ENCODE data around the gene RGCC. TPM values are rescaled to one million over a fixed set of nuclear protein-coding genes. Genes with fewer than 3 reads are reported as not detected.
A peak's percentile ranks its signal among the peaks of the same experiment; 100 is the strongest.

RGCC gene
- total and polyA plus RNA-seq, 9 of the 15 experiments (the other 6 are each of a cell fraction or from before 2014, with no cell fraction given) = 0.51 to 10.4 (median 5.8) TPM

DNA sequence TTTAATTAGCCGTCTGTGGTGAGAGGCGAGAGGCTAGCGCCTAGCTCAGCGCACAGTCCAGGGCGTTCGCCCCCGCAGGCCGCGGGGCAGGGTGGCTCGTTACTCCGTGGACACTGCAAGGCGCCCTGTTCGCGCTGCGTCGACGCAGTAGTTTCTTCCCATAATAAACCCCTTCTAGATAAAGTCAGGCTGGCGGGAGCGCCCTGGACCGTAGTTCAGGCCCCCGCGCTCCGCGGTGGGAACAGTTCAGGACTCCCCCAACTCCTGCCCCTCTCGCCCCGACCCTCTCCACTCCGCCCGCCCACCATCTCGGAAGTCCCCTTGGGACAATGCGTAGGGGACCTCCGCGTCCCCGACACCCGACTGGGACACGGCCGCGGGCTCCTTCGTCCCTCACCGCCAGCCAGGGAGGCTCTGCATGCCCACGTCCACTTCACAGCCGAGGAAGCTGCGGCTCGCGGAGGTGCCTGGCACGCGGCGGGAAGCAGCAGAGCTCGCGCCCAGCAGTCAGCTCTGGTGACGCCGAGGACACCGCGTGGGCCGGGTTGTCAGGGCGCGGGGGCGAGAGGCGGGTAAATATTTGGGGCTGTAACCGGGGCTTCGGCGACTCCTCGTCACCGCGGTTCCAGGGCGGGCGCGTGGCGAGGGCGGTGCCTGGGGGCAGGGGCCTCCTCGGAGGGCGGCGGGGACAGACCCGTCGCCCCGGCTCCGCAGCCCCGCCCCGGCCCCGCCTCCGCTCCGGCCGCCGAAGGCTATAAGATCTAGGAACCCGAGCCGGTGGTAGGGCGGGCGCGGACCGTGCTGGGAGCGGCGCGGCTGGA lies at the start of gene RGCC (continued):
- TF ChIP-seq, protein P1, sequence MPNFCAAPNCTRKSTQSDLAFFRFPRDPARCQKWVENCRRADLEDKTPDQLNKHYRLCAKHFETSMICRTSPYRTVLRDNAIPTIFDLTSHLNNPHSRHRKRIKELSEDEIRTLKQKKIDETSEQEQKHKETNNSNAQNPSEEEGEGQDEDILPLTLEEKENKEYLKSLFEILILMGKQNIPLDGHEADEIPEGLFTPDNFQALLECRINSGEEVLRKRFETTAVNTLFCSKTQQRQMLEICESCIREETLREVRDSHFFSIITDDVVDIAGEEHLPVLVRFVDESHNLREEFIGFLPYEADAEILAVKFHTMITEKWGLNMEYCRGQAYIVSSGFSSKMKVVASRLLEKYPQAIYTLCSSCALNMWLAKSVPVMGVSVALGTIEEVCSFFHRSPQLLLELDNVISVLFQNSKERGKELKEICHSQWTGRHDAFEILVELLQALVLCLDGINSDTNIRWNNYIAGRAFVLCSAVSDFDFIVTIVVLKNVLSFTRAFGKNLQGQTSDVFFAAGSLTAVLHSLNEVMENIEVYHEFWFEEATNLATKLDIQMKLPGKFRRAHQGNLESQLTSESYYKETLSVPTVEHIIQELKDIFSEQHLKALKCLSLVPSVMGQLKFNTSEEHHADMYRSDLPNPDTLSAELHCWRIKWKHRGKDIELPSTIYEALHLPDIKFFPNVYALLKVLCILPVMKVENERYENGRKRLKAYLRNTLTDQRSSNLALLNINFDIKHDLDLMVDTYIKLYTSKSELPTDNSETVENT (CRISPR knock-in tag; IDR thresholded peaks at IDR 0.05) = no peak
- no peak for TF ChIP-seq U2AF1 (optimal IDR thresholded peaks at IDR 0.05; ENCODE audit: low read depth, low read length)
- TF ChIP-seq, protein P2, sequence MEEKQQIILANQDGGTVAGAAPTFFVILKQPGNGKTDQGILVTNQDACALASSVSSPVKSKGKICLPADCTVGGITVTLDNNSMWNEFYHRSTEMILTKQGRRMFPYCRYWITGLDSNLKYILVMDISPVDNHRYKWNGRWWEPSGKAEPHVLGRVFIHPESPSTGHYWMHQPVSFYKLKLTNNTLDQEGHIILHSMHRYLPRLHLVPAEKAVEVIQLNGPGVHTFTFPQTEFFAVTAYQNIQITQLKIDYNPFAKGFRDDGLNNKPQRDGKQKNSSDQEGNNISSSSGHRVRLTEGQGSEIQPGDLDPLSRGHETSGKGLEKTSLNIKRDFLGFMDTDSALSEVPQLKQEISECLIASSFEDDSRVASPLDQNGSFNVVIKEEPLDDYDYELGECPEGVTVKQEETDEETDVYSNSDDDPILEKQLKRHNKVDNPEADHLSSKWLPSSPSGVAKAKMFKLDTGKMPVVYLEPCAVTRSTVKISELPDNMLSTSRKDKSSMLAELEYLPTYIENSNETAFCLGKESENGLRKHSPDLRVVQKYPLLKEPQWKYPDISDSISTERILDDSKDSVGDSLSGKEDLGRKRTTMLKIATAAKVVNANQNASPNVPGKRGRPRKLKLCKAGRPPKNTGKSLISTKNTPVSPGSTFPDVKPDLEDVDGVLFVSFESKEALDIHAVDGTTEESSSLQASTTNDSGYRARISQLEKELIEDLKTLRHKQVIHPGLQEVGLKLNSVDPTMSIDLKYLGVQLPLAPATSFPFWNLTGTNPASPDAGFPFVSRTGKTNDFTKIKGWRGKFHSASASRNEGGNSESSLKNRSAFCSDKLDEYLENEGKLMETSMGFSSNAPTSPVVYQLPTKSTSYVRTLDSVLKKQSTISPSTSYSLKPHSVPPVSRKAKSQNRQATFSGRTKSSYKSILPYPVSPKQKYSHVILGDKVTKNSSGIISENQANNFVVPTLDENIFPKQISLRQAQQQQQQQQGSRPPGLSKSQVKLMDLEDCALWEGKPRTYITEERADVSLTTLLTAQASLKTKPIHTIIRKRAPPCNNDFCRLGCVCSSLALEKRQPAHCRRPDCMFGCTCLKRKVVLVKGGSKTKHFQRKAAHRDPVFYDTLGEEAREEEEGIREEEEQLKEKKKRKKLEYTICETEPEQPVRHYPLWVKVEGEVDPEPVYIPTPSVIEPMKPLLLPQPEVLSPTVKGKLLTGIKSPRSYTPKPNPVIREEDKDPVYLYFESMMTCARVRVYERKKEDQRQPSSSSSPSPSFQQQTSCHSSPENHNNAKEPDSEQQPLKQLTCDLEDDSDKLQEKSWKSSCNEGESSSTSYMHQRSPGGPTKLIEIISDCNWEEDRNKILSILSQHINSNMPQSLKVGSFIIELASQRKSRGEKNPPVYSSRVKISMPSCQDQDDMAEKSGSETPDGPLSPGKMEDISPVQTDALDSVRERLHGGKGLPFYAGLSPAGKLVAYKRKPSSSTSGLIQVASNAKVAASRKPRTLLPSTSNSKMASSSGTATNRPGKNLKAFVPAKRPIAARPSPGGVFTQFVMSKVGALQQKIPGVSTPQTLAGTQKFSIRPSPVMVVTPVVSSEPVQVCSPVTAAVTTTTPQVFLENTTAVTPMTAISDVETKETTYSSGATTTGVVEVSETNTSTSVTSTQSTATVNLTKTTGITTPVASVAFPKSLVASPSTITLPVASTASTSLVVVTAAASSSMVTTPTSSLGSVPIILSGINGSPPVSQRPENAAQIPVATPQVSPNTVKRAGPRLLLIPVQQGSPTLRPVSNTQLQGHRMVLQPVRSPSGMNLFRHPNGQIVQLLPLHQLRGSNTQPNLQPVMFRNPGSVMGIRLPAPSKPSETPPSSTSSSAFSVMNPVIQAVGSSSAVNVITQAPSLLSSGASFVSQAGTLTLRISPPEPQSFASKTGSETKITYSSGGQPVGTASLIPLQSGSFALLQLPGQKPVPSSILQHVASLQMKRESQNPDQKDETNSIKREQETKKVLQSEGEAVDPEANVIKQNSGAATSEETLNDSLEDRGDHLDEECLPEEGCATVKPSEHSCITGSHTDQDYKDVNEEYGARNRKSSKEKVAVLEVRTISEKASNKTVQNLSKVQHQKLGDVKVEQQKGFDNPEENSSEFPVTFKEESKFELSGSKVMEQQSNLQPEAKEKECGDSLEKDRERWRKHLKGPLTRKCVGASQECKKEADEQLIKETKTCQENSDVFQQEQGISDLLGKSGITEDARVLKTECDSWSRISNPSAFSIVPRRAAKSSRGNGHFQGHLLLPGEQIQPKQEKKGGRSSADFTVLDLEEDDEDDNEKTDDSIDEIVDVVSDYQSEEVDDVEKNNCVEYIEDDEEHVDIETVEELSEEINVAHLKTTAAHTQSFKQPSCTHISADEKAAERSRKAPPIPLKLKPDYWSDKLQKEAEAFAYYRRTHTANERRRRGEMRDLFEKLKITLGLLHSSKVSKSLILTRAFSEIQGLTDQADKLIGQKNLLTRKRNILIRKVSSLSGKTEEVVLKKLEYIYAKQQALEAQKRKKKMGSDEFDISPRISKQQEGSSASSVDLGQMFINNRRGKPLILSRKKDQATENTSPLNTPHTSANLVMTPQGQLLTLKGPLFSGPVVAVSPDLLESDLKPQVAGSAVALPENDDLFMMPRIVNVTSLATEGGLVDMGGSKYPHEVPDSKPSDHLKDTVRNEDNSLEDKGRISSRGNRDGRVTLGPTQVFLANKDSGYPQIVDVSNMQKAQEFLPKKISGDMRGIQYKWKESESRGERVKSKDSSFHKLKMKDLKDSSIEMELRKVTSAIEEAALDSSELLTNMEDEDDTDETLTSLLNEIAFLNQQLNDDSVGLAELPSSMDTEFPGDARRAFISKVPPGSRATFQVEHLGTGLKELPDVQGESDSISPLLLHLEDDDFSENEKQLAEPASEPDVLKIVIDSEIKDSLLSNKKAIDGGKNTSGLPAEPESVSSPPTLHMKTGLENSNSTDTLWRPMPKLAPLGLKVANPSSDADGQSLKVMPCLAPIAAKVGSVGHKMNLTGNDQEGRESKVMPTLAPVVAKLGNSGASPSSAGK (IDR thresholded peaks at IDR 0.05) = peak; percentile 81
- no peak for TF ChIP-seq ATF1 (CRISPR knock-in tag; IDR thresholded peaks at IDR 0.05)
- TF ChIP-seq ATF1 (tag; IDR thresholded peaks at IDR 0.05) = no peak
- TF ChIP-seq BRD9 (IDR thresholded peaks at IDR 0.05; ENCODE audit: low read depth, partially characterized antibody) = no peak
- TF ChIP-seq YY1 (IDR thresholded peaks at IDR 0.05; ENCODE audit: borderline replicate concordance in 1 of 3, control insufficient read depth in 1 of 3, extremely low read depth in 1 of 3, insufficient read depth in 3 of 3, insufficient read length in 1 of 3, insufficient replicate concordance in 2 of 3, low read depth in 1 of 3, low read length in 2 of 3) = peak in 1 of 3 experiments; percentile 13
- TF ChIP-seq, protein P3, sequence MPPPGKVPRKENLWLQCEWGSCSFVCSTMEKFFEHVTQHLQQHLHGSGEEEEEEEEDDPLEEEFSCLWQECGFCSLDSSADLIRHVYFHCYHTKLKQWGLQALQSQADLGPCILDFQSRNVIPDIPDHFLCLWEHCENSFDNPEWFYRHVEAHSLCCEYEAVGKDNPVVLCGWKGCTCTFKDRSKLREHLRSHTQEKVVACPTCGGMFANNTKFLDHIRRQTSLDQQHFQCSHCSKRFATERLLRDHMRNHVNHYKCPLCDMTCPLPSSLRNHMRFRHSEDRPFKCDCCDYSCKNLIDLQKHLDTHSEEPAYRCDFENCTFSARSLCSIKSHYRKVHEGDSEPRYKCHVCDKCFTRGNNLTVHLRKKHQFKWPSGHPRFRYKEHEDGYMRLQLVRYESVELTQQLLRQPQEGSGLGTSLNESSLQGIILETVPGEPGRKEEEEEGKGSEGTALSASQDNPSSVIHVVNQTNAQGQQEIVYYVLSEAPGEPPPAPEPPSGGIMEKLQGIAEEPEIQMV (tag; conservative IDR thresholded peaks at IDR 0.05; ENCODE audit: low read depth) = peak; percentile 77
- no peak for TF ChIP-seq MBD2 (IDR thresholded peaks at IDR 0.05; ENCODE audit: borderline replicate concordance, low read depth)
- TF ChIP-seq MAZ (CRISPR knock-in tag; conservative IDR thresholded peaks at IDR 0.05 in 1 of 2, IDR thresholded peaks at IDR 0.05 in 1 of 2) = 0 out of 4 replicates have a peak, but pooled peaks of 1 of the 2 experiments have one; percentile 14

Data from K562 (cell line).